ENCODE results near the gene MCRIP1. TPM values are rescaled to one million over a fixed set of nuclear protein-coding genes. Genes with fewer than 3 reads are reported as not detected.

MCRIP1 gene
- total RNA-seq, 4 donors from 2014 or later: 8.3 to 36.2 (median 25.2) TPM

- Histone ChIP-seq H3K4me3 (no peak overlapping the region), H3K36me3 (no peaks in the 10 kb centered on the region), H3K4me1 (peaks cover 17 to 21% of the 10 kb centered on the region in 2 donors), H3K27ac (peak overlapping the region; percentile 86 to 94 (median 90)), H3K27me3 (no peaks in the 10 kb centered on the region), H3K9me3 (no peaks in the 10 kb centered on the region)
- in situ Hi-C loops (cut with MboI; ENCODE audit: low sequenced_read_pairs in 4 of 4): loop anchor here in 1 of 4 donors (5.0 kb wide), 1 partner anchor 34 kb away; no protein-coding TSS in a partner anchor
- ATAC-seq: no peak
- DNase-seq: no peak
- TF ChIP-seq POLR2A (IDR thresholded peaks at IDR 0.05): no peak
- no peak for TF ChIP-seq CTCF (IDR thresholded peaks at IDR 0.05 in 4 of 5, conservative IDR thresholded peaks at IDR 0.05 in 1 of 5)
- intact Hi-C loops (cut with DNase I; ENCODE audit: low total_unique reads): no loop called here
Observed at GRCh38 chr17:81822996-81823819, 9.9 kb downstream of the MCRIP1 start.

- peaks cover 17 to 21% of the 10 kb centered on the region in 2 donors for H3K4me1 ChIP-seq
- peak overlapping the region; percentile 86 to 94 (median 90) for H3K27ac ChIP-seq
- intact Hi-C loops (cut with DNase I; ENCODE audit: low total_unique reads) (no loop called here), in situ Hi-C loops (cut with MboI; ENCODE audit: low sequenced_read_pairs in 4 of 4) (loop anchor here in 1 of 4 donors (5.0 kb wide), 1 partner anchor 35 kb away; no protein-coding TSS in a partner anchor)
- no peaks in the 10 kb centered on the region for H3K27me3 ChIP-seq
- no peak overlapping the region for H3K4me3 ChIP-seq
- H3K9me3 ChIP-seq: no peaks in the 10 kb centered on the region
- ATAC-seq (no peak), DNase-seq (no peak)
- no peaks in the 10 kb centered on the region for H3K36me3 ChIP-seq
- TF ChIP-seq POLR2A (IDR thresholded peaks at IDR 0.05) (no peak), CTCF (IDR thresholded peaks at IDR 0.05 in 4 of 5, conservative IDR thresholded peaks at IDR 0.05 in 1 of 5) (no peak)
Observed at GRCh38 chr17:81822312-81822637, 10.8 kb downstream of the MCRIP1 start.

- H3K9me3 ChIP-seq: no peaks in the 10 kb centered on the region
- in situ Hi-C loops (cut with MboI; ENCODE audit: low sequenced_read_pairs in 4 of 4) (loop anchor here in 1 of 4 donors (5.0 kb wide), 1 partner anchor 36 kb away; no protein-coding TSS in a partner anchor), intact Hi-C loops (cut with DNase I; ENCODE audit: low total_unique reads) (loop anchor here (1.0 to 2.0 kb wide), 2 partner anchors 34 to 39 kb away; partner anchors contain the start of gene P4HB)
- H3K27ac ChIP-seq: peak overlapping the region; percentile 86 to 94 (median 90)
- TF ChIP-seq POLR2A (IDR thresholded peaks at IDR 0.05) (peak in 1 of 2 donors; percentile 19), CTCF (IDR thresholded peaks at IDR 0.05 in 4 of 5, conservative IDR thresholded peaks at IDR 0.05 in 1 of 5) (peak; percentile 78 to 88 (median 82))
- DNase-seq (peak; percentile 77 to 94), ATAC-seq (peak; percentile 87 to 92)
- peak overlapping the region in 1 of 4 donors; percentile 4 for H3K4me3 ChIP-seq
- no peaks in the 10 kb centered on the region for H3K36me3 ChIP-seq
- H3K27me3 ChIP-seq: no peaks in the 10 kb centered on the region
- peaks cover 17 to 21% of the 10 kb centered on the region in 2 donors for H3K4me1 ChIP-seq
Observed at GRCh38 chr17:81821603-81822311, 11.3 kb downstream of the MCRIP1 start.

- Histone ChIP-seq H3K27ac (peak overlapping the region; percentile 86 to 94 (median 90)), H3K9me3 (no peaks in the 10 kb centered on the region), H3K4me1 (peaks cover 17 to 21% of the 10 kb centered on the region in 2 donors), H3K36me3 (no peaks in the 10 kb centered on the region), H3K27me3 (no peaks in the 10 kb centered on the region), H3K4me3 (no peak overlapping the region)
- intact Hi-C loops (cut with DNase I; ENCODE audit: low total_unique reads) (loop anchor here (1.0 to 2.0 kb wide), 2 partner anchors 34 to 40 kb away; partner anchors contain the start of gene P4HB), in situ Hi-C loops (cut with MboI; ENCODE audit: low sequenced_read_pairs in 4 of 4) (loop anchor here in 1 of 4 donors (5.0 kb wide), 1 partner anchor 36 kb away; no protein-coding TSS in a partner anchor)
- ATAC-seq: peak; percentile 8 to 13
- no peak for TF ChIP-seq CTCF (IDR thresholded peaks at IDR 0.05 in 4 of 5, conservative IDR thresholded peaks at IDR 0.05 in 1 of 5)
- TF ChIP-seq POLR2A (IDR thresholded peaks at IDR 0.05): no peak
- DNase-seq: no peak
Observed at GRCh38 chr17:81821147-81821546, 11.9 kb downstream of the MCRIP1 start.
